Left forelimb (tissue), 1 donor: Measurements from ENCODE around the gene MMP15.
"Not testable (repeated sequence)": the region's sequence is repeated elsewhere in the genome, so short reads cannot be mapped to it uniquely, and the experiment has no call there.

Source experiments
- DNase-seq: peaks from one replicate; pipeline ENCODE4 v3.0.0-alpha.2; 2018; ENCODE audit warnings: low spot score

Gene MMP15

GRCh38 chr16:58025351-58026138 is at the start of gene MMP15:
TSS of gene MMP15 (plus strand) at chr16:58025754. CDS start at chr16:58026351, 597 bp downstream.
- peak; percentile 73 for DNase-seq

GRCh38 chr16:57976331-57976796 is 49.2 kb upstream of the MMP15 start:
- no peak for DNase-seq

- DNase-seq = no peak
These were observed 48.0 kb upstream of the MMP15 start for GRCh38 chr16:57977418-57978069.

GRCh38 chr16:57978070-57978465 is 47.5 kb upstream of the MMP15 start:
- not testable (repeated sequence) for DNase-seq

- no peak for DNase-seq
These were observed 46.5 kb upstream of the MMP15 start for GRCh38 chr16:57979006-57979585.

GRCh38 chr16:57981636-57982035 is 43.9 kb upstream of the MMP15 start:
- no peak for DNase-seq

GRCh38 chr16:57982385-57982784 is 43.2 kb upstream of the MMP15 start:
- no peak for DNase-seq

GRCh38 chr16:57984443-57985203 is 40.9 kb upstream of the MMP15 start:
- peak; percentile 84 for DNase-seq

- peak; percentile 60 for DNase-seq
These were observed 40.1 kb upstream of the MMP15 start for GRCh38 chr16:57985204-57986181.

GRCh38 chr16:57986196-57986595 is 39.4 kb upstream of the MMP15 start:
- DNase-seq = peak; percentile 34

GRCh38 chr16:57987441-57988177 is 37.9 kb upstream of the MMP15 start:
- DNase-seq = peak; percentile 46

- DNase-seq = peak; percentile 63
These were observed 36.6 kb upstream of the MMP15 start for GRCh38 chr16:57988929-57989328.

- peak; percentile 6 for DNase-seq
These were observed 33.9 kb upstream of the MMP15 start for GRCh38 chr16:57991551-57992059.

GRCh38 chr16:57992084-57992483 is 33.5 kb upstream of the MMP15 start:
- DNase-seq = peak; percentile 28

GRCh38 chr16:57993438-57993837 is 32.1 kb upstream of the MMP15 start:
- peak; percentile 50 for DNase-seq

- no peak for DNase-seq
These were observed 31.7 kb upstream of the MMP15 start for GRCh38 chr16:57993897-57994296.

- peak; percentile 42 for DNase-seq
These were observed 31.2 kb upstream of the MMP15 start for GRCh38 chr16:57994361-57994760.

- DNase-seq = no peak
These were observed 30.8 kb upstream of the MMP15 start for GRCh38 chr16:57994778-57995177.

- DNase-seq = peak; percentile 45
These were observed 29.7 kb upstream of the MMP15 start for GRCh38 chr16:57995721-57996405.
